Lower lobe of right lung (tissue), 2 donors: ENCODE results near the gene SLC9A8. TPM values are rescaled to one million over a fixed set of nuclear protein-coding genes. Genes with fewer than 3 reads are reported as not detected.

Source experiments
- ATAC-seq, 2 donors: fragments of 200-7000 bp; cut with Tn5 transposase; one replicate each; pipeline ENCODE4 v1.9.1; 2020 to 2022; ENCODE audit warnings: mild to moderate bottlenecking in 2 of 2, moderate library complexity in 2 of 2
- DNase-seq: peaks from one replicate; pipeline ENCODE4 v3.0.0-alpha.2; 2020
- H3K27ac ChIP-seq: fragments of 200-600 bp; one replicate; pipeline ENCODE4 v1.8.0; 2022
- H3K27me3 ChIP-seq: fragments of 200-600 bp; one replicate; pipeline ENCODE4 v1.8.0; 2022; ENCODE audit warnings: low read depth
- H3K36me3 ChIP-seq: fragments of 200-600 bp; one replicate; pipeline ENCODE4 v1.8.0; 2022; ENCODE audit warnings: mild to moderate bottlenecking
- H3K4me1 ChIP-seq: fragments of 200-600 bp; one replicate; pipeline ENCODE4 v1.8.0; 2022
- H3K4me3 ChIP-seq: fragments of 200-600 bp; one replicate; pipeline ENCODE4 v1.8.0; 2022; ENCODE audit warnings: mild to moderate bottlenecking
- H3K9me3 ChIP-seq: fragments of 200-600 bp; one replicate; pipeline ENCODE4 v1.8.0; 2022
- CTCF ChIP-seq: fragments of 200-600 bp; IDR thresholded peaks from one replicate; pipeline ENCODE4 v1.8.0; 2022; ENCODE audit warnings: antibody characterized with exemption, mild to moderate bottlenecking
- intact Hi-C: fragments of 100-400 bp; cut with DNase I; formaldehyde crosslinking; loops from one replicate; pipeline ENCODE4 v1.11.0; 2022
- total RNA-seq: library from RNA; stranded (reverse); fragmentation: NEBNext Ultra II Directional; extraction: Animal tissue kit (Norgen Biotek cat#: 25700); gene quantifications from one replicate; pipeline ENCODE4 v1.2.1, GENCODE V29; 2021
- donor health status: DM: no; HTN: yes; CAD: no; lungs with severe emphysema.

SLC9A8 gene
- total RNA-seq, 1 donor from 2014 or later = 17.7 TPM

DNA sequence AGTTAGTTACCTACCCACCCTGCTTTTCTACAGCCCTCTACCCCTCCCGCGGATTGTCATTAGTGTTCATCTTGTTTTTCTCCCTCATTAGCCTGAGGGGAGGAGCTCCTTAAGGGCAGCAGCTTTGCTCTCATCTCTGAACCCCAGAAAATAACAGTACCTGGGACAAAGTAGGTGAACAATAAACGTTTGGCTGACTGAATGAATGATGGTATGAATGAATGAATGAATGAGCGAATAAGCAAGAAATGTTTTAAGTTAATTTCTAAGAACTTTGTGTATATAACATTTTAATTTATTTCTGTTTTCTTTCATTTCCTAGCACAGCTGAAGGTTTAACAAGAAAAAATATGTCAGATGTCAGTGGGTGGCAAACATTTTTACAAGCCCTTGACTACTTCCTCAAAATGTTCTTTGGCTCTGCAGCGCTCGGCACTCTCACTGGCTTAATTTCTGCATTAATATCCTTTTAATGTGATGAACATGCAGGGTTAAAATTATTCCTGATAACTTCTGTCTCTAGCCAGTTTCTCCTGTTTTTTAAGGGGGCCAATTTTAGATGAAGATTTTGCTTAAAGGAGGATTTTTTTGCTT, 50.1 kb downstream of the SLC9A8 start:
- no peaks in the 10 kb centered on the region for H3K4me1 ChIP-seq
- no peak for ATAC-seq

DNA sequence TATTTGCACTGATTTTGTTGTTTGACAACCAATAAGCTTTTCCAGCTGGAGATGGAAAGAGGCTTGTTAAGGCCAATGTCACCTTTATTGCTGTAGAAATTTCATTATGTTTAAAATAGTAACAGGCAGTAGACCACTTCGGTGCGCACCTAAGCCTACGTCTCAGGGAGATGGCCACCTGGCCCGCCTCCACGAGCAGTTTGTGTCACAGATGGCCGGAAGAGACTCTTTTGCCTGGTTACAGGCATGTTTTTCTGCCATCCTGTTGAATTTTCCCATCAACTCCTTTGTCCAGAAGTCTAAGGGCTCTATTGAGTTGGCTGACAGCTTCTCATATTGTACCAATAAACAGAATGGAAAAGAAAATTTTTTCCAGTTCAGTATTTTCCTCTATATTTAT, 51.0 kb downstream of the SLC9A8 start:
- Histone ChIP-seq H3K27ac (no peak overlapping the region), H3K27me3 (no peaks in the 10 kb centered on the region), H3K9me3 (no peaks in the 10 kb centered on the region), H3K36me3 (peaks cover 69% of the 10 kb centered on the region), H3K4me3 (no peak overlapping the region), H3K4me1 (no peaks in the 10 kb centered on the region)
- no peak for TF ChIP-seq CTCF
- DNase-seq = no peak
- ATAC-seq = no peak
- intact Hi-C loops = no loop called here

More for the DNA sequence above, 50.1 kb downstream of the SLC9A8 start:
- intact Hi-C loops = no loop called here
- no peak for DNase-seq
- H3K4me3 ChIP-seq = no peak overlapping the region
- no peak overlapping the region for H3K27ac ChIP-seq
- H3K9me3 ChIP-seq = no peaks in the 10 kb centered on the region
- peaks cover 71% of the 10 kb centered on the region for H3K36me3 ChIP-seq
- H3K27me3 ChIP-seq = no peaks in the 10 kb centered on the region
- TF ChIP-seq CTCF = no peak

GRCh38 chr20:49865559-49865958, 52.9 kb downstream of the SLC9A8 start:
- ATAC-seq (no peak), DNase-seq (no peak)
- no peak for TF ChIP-seq CTCF
- H3K27ac ChIP-seq = no peak overlapping the region
- H3K4me3 ChIP-seq = no peak overlapping the region
- H3K36me3 ChIP-seq = peaks cover 63% of the 10 kb centered on the region
- intact Hi-C loops = no loop called here
- H3K9me3 ChIP-seq = no peaks in the 10 kb centered on the region
- no peaks in the 10 kb centered on the region for H3K4me1 ChIP-seq
- H3K27me3 ChIP-seq = no peaks in the 10 kb centered on the region

GRCh38 chr20:49866051-49866450, 53.4 kb downstream of the SLC9A8 start:
- intact Hi-C loops = no loop called here
- H3K4me1 ChIP-seq = no peaks in the 10 kb centered on the region
- no peaks in the 10 kb centered on the region for H3K27me3 ChIP-seq
- no peak for ATAC-seq
- H3K36me3 ChIP-seq = peaks cover 63% of the 10 kb centered on the region
- no peak for DNase-seq
- no peaks in the 10 kb centered on the region for H3K9me3 ChIP-seq
- no peak overlapping the region for H3K27ac ChIP-seq
- H3K4me3 ChIP-seq = no peak overlapping the region
- no peak for TF ChIP-seq CTCF

GRCh38 chr20:49867453-49868215, 55.0 kb downstream of the SLC9A8 start:
- H3K9me3 ChIP-seq = no peaks in the 10 kb centered on the region
- H3K27ac ChIP-seq = no peak overlapping the region
- H3K4me3 ChIP-seq = no peak overlapping the region
- intact Hi-C loops = no loop called here
- no peaks in the 10 kb centered on the region for H3K4me1 ChIP-seq
- H3K27me3 ChIP-seq = no peaks in the 10 kb centered on the region
- H3K36me3 ChIP-seq = peaks cover 65% of the 10 kb centered on the region
- TF ChIP-seq CTCF = no peak
- DNase-seq (no peak), ATAC-seq (no peak)
